ENCODE data around the gene CYTH1. TPM values are rescaled to one million over a fixed set of nuclear protein-coding genes. Genes with fewer than 3 reads are reported as not detected.
A peak's percentile ranks its signal among the peaks of the same experiment; 100 is the strongest.

CYTH1 gene
- total RNA-seq, 4 donors from 2014 or later = 88.3 to 262 (median 109) TPM

DNA sequence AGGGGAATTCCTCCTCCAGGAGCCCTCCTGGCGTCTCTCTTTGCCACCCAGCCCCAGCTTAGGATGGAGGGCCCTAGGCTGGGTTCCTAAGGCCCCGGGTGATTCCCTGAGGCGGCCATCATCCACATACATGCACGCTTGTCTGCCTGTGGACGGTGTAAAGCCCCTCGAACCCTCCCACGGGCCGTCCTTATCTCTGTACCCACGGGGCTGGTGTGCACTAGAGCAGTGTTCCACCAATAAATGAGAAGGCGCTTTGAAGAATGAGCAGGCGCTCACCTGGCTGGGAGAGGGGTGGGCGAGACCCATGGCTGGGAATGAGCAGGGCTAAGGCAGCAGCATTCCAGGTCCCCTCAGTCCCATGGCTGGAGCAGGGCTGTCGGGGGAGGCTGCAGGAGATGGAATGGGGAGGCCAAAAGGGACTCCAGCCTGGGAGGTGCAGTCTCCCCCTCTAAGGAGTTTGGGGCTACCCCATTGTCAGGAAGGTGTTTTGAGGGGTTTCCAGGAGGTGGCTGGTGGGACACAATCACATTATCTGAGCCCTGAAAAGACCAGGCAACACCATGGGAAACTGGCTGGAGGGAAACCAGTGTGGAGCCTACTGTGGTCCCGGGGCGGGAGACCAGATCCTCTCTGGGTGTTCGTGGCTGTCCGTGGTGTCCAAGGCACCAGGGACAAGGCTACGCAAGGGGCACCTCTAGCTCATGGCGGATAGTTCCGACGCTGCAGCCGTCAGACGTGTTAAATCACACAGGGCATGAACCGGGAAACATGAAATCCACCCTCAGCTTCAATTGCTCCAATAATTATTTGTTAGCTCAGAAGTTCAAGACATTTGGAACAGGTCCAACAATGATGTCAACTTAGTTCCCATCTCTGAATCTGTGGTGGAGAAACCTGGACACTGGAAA, 117.3 kb downstream of the CYTH1 start:
- peaks cover 0 to 24% (median 5%) of the 10 kb centered on the region in 4 donors for H3K4me1 ChIP-seq
- no peaks in the 10 kb centered on the region for H3K9me3 ChIP-seq
- no peaks in the 10 kb centered on the region for H3K27me3 ChIP-seq
- no peak overlapping the region for H3K4me3 ChIP-seq
- DNase-seq = peak in 1 of 3 donors; percentile 47
- H3K36me3 ChIP-seq = no peaks in the 10 kb centered on the region
- no peak overlapping the region for H3K27ac ChIP-seq
- TF ChIP-seq, protein P1, sequence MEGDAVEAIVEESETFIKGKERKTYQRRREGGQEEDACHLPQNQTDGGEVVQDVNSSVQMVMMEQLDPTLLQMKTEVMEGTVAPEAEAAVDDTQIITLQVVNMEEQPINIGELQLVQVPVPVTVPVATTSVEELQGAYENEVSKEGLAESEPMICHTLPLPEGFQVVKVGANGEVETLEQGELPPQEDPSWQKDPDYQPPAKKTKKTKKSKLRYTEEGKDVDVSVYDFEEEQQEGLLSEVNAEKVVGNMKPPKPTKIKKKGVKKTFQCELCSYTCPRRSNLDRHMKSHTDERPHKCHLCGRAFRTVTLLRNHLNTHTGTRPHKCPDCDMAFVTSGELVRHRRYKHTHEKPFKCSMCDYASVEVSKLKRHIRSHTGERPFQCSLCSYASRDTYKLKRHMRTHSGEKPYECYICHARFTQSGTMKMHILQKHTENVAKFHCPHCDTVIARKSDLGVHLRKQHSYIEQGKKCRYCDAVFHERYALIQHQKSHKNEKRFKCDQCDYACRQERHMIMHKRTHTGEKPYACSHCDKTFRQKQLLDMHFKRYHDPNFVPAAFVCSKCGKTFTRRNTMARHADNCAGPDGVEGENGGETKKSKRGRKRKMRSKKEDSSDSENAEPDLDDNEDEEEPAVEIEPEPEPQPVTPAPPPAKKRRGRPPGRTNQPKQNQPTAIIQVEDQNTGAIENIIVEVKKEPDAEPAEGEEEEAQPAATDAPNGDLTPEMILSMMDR (IDR thresholded peaks at IDR 0.05) = no peak
- TF ChIP-seq POLR2A (IDR thresholded peaks at IDR 0.05) = no peak

DNA sequence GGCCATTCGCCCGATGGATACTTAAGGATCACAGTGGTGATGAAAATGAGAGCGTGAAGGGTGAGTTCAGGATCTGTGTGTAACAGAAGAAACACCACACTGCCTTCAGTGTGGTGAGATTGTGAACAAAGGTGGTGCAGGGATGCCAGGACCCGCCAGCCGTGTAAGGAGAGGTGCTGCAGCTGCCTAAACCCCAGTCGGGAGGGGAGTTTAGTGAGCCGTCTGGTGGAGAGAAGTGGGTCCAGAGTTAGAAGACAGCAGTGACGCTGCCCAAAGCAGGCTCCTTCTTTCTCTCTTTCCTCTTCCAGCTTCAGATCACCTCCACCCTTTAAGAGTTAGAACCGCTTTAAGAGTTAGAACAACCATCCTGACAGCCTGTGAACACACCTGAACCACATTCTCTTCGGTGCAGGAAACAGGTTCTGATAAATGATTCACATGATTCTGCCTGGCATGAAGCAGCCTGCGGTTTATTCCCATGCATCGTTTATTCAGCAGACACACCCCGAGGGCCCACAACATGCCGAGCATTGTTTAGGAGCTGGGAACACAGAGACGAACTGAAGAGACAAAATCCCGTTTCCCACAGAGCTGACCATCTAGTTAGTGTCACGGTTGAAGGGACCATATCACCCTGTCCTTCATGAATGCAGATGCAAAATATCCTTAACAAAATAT, 120.8 kb downstream of the CYTH1 start:
- H3K9me3 ChIP-seq = no peaks in the 10 kb centered on the region
- peak in 2 of 3 donors; percentile 27 to 34 for DNase-seq
- H3K36me3 ChIP-seq = no peaks in the 10 kb centered on the region
- TF ChIP-seq, protein P1 (IDR thresholded peaks at IDR 0.05) = no peak
- TF ChIP-seq POLR2A (IDR thresholded peaks at IDR 0.05) = no peak
- peaks cover 0 to 20% (median 4%) of the 10 kb centered on the region in 4 donors for H3K4me1 ChIP-seq
- no peak overlapping the region for H3K4me3 ChIP-seq
- H3K27ac ChIP-seq = no peak overlapping the region
- H3K27me3 ChIP-seq = no peaks in the 10 kb centered on the region

DNA sequence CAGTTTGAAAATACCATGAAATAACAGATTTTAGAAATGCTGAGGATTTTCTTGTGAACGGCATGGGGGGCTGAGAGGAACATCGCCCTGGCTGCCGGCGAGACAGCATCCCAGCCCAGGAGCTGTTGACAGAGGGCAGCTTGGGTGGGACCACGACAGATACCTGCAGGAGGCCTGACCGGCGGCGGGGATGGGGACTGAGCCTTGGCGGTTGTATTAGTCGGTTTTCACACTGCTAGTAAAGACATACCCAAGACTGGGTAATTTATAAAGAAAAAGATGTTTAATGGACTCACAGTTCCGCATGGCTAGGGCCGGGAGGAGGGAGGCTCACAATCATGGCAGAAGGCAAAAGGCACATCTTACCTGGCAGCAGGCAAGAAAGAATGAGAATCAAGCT, 122.5 kb downstream of the CYTH1 start:
- Histone ChIP-seq H3K27me3 (no peaks in the 10 kb centered on the region), H3K36me3 (no peaks in the 10 kb centered on the region), H3K4me3 (no peak overlapping the region), H3K4me1 (peaks cover 0 to 3% (median 0%) of the 10 kb centered on the region in 4 donors), H3K9me3 (no peaks in the 10 kb centered on the region), H3K27ac (no peak overlapping the region)
- TF ChIP-seq, protein P1 (IDR thresholded peaks at IDR 0.05) = no peak
- no peak for TF ChIP-seq POLR2A (IDR thresholded peaks at IDR 0.05)
- DNase-seq = peak in 1 of 3 donors; percentile 24

DNA sequence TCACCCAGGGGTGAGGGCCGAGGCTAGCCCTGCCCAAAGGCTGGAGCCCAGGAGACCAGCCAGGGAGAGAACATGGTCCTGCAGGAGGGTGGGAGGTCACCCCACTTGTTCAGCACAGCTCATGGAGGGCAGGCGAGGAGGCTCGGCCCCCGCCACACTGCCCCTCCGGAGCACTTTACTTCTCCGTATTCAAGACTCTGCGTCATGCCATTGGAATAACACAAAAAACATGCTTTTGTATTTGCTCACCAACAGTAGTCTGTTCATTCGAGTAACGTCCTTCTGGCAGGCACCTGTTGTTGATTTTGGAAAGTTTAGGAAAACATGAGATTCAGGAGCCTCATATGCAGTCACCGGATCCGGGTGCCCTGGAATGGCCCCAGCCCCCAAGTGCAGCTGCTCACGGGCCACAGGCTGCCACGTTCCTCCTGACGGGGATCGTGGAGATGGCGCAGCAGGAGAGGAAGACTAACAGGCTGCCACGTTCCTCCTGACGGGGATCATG, 123.7 kb downstream of the CYTH1 start:
- peak in 2 of 3 donors; percentile 10 to 24 for DNase-seq
- no peaks in the 10 kb centered on the region for H3K36me3 ChIP-seq
- no peaks in the 10 kb centered on the region for H3K27me3 ChIP-seq
- no peak overlapping the region for H3K4me3 ChIP-seq
- no peak overlapping the region for H3K27ac ChIP-seq
- H3K4me1 ChIP-seq = no peaks in the 10 kb centered on the region
- H3K9me3 ChIP-seq = no peaks in the 10 kb centered on the region
- TF ChIP-seq, protein P1 (IDR thresholded peaks at IDR 0.05) = no peak
- no peak for TF ChIP-seq POLR2A (IDR thresholded peaks at IDR 0.05)

DNA sequence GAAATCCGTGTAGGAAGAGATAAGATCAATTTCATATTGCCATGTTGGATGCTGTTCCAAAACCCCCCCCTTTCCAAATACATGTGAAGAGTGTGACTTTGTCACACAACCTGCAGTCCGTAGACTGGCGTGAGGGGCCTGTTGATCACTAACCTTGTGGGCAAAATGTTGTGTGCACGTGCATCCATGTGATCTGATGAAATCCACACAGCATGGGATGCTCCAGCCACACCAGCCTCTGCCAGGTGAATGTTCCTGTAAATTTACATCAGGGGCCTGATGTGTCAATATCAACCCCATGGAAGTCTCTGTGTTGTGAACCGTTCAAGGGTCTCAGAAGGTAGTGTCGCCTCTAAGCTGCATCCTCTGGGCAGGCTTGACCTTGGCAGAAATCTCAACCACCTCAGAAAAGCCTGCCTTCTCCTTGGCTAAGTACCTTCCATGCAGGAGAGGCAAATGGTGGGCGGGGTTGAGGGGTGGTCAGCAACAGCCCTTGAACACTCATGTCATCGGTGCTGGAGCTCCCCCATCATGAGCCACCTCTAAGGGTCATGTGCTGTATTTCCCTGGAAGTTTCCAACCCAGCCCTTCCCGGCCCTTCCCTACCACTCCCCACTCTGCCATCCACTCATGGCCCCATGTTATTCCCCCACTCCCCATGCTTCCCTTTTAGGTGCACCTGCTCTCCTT, 126.7 kb downstream of the CYTH1 start:
- no peaks in the 10 kb centered on the region for H3K9me3 ChIP-seq
- TF ChIP-seq POLR2A (IDR thresholded peaks at IDR 0.05) = no peak
- TF ChIP-seq, protein P1 (IDR thresholded peaks at IDR 0.05) = no peak
- no peaks in the 10 kb centered on the region for H3K36me3 ChIP-seq
- no peak overlapping the region for H3K4me3 ChIP-seq
- no peaks in the 10 kb centered on the region for H3K4me1 ChIP-seq
- no peak overlapping the region for H3K27ac ChIP-seq
- peak in 1 of 3 donors; percentile 7 for DNase-seq
- H3K27me3 ChIP-seq = no peaks in the 10 kb centered on the region

Measured in Peyer's patch (tissue), 4 donors.